Stimulated activated CD4-positive, alpha-beta T cell treated with anti-CD3 and anti-CD28 coated beads, Interleukin-1b, Interleukin-23, amount 100 ng/mL, for 48 hours (primary cell): Measurements from ENCODE around the gene PRKN.

Experiments
- DNase-seq: peaks from one replicate; pipeline ENCODE4 v3.0.0-alpha.2; 2020

The PRKN gene

DNA sequence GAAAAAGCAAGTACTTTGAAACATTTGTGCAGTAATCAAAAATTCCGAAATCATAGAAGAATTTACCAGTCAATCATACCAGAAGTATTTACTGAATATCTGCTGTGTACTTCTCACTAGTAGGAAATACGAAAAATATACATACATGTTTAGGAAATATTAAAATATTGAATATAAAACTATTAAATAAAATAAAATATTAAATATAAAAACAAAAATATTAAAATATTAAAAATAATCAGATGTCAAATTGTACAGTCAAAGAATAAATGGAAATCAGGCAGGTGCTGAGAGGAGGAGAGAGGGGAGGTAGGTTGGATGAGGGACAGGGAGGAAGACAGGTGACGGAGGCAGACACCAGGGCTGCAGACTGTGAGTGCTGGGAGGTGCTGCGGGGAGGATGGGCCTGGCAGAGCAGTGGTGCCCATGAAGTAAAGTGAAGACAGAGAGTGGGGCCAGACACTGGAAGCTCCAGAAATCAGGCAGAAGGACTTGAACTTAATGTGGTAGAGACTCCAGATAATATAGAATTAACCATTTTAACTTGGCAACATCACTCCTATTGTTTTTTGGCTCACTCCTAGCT lies 55.9 kb downstream of the PRKN start:
- DNase-seq = no peak

GRCh38 chr6:162670345-162670744 lies 57.2 kb downstream of the PRKN start:
- DNase-seq = no peak

- DNase-seq = no peak
Measured at GRCh38 chr6:162666246-162666645, 61.3 kb downstream of the PRKN start.

GRCh38 chr6:162653808-162654207 lies 73.8 kb downstream of the PRKN start:
- DNase-seq = no peak

DNA sequence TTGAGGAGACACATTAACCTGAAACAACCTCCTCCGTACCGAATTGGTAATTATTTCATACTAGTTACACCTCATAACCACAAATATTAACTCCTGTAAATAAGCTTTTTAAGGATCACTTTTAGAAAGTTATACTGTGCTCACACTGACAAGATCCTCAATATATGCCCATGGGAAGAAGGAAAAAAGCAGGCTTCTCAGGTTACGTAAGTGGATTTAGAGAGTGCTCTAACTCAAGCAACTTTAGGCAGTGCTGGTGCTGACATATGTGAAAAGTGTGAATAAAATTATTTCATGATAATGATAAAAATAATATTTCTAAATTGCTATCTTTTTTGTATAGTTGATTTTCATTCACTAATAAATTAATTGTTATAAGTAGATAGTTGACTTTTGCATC lies 76.1 kb downstream of the PRKN start:
- no peak for DNase-seq

DNA sequence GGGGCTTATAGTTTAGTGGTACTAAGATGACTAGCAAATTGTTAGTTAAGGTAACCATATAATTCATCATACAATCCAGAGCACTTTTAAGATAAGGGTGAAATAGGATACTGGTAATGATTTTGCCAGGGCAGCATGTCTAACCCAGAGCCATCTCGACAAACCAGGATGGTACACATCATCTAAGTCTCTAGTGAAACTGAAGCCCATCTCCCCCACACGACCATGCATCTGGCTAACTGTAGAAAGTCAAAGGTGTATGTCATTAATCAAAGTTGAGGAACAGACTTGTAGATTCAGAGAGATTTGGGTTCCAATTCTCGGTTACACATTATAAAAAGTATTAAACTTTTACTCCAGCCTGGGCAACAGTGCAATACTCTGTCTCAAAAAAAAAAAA lies 78.3 kb downstream of the PRKN start:
- no peak for DNase-seq

DNA sequence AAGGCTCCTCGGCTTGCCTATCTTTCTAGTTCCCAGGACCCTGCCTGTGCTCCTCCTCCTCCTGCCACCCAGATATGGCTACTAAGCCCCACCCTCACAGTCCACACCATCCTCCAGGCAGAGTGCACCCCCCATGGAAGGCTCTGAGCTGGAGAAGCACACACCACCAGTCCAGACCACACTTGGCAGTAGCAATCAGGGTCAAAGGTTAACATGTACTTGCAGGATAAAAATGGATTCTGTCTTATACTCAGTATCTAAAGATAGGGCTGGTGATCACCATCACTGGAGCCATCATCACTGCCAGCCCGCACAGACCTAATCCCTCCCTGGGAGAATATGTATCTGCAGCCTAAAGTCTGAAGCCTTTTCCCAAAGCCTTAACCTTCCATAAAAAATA lies 83.4 kb downstream of the PRKN start:
- no peak for DNase-seq

GRCh38 chr6:162640756-162641155 lies 86.8 kb downstream of the PRKN start:
- no peak for DNase-seq

DNA sequence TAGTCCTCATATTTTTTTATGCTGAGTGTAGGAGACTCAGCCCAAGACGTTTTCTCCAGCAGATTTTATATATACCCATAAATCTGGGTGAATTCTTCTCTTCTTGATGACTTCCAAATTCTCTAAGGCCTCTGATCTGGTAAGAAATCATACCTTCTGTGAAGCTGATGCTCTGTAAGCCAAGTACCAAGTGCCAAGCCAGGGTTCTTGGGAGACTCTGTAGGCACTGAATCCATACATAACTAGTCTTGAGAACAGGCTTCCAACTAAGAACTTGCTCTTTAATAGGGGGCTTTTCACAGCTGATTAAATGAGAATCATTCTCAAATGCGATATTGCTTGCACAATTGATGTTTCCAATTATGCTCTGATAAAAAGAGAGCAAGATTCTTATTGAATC lies 87.6 kb downstream of the PRKN start:
- DNase-seq = no peak

GRCh38 chr6:162638931-162639574 lies 88.5 kb downstream of the PRKN start:
- no peak for DNase-seq

DNA sequence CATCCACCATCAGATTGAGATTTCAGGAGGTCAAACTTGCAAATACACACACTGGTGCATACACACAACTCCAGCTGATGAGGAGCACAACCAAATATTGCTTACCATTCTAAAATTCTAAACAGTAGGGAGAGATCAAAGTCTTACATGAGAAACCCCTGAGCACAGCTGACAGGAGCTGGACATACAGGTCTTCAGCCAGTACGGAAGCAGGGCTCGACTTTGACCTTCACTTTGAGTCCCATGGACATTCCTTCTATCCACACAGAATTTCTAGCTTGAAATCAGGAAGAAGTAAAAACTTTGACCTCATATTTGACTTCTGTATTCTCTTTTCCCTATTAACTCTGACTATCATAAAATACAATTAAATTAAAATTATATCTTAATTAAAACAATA lies 90.2 kb downstream of the PRKN start:
- DNase-seq = no peak

- DNase-seq = no peak
Measured at GRCh38 chr6:162636167-162636566, 91.4 kb downstream of the PRKN start.

DNA sequence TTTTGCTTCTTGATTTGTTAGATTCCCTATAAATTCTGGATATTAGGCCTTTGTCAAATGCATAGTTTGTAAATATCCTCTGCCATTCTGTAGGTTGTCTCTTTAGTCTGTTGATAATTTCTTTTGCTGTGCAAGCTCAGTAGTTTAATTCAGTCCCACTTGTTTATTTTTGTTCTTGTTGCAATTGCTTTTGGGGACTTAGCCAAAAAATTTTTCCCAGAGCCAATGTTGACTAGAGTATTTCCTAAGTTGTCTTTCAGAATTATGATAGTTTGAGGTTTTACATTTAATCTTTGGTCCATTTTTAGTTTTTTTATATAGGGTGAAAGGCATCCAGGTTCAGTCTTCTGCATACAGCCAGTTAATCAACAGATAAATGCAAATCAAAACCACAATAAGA lies 96.0 kb downstream of the PRKN start:
- DNase-seq = no peak

- DNase-seq = no peak
Measured at GRCh38 chr6:162630069-162630468, 97.5 kb downstream of the PRKN start.

DNA sequence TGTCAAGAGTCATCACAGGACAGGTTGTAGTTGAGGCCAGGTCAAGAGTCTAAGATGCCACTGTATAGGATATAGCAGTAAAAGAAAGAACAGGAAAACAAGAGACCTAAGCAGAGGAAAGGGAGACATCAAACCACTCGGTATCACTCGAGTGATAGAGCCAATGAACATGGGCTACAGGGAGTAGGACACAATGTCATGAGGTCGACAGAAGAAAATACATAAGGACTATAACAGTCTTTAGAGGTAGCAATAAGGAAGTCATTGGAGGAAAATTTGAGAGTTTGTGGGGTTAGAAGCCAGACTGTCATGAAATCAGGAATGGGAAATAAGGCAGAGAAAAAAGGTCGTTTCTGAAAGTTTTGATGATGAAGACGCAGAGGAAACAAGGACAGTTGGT lies 99.7 kb downstream of the PRKN start:
- DNase-seq = no peak

- no peak for DNase-seq
Measured at GRCh38 chr6:162627362-162627761, 100.2 kb downstream of the PRKN start.

DNA sequence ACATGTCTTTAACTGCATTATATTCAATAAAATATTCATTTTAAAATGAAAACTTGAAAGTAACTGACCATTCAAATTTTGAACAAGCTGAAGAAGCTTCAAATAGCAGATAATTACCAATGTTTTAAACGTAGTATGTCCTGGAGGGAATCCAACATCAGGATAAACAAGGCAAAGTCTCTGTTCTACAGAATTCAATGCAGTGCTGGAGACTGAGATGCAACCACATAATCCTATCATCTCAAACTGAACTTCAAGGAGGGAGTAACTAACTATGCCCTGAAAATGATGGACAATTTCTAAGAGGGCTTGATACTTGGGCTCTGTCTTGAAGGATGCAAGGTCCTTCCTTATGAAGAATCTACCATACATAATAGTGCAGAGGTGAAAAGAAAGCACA lies 100.7 kb downstream of the PRKN start:
- DNase-seq = no peak

GRCh38 chr6:162625846-162626540 lies 101.6 kb downstream of the PRKN start:
- no peak for DNase-seq

GRCh38 chr6:162622572-162622971 lies 105.0 kb downstream of the PRKN start:
- DNase-seq = no peak

DNA sequence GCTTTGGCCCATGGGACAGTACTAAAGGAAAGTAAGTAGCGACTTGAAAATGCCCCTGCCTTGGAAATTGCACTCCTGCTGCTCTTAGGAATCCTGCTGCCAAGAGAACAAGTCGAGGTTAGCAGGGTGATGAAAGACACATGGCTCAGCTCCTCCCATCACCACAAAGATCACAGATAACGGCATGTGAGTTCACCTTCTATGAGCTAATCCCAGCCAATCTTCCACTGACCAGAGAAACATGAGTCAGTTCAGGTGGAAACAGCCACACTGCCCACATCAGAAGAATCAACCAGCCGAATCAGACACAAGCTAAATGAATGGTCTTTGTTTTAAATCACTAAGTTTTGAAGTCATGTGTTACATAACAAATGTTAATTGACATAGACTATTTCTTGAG lies 106.3 kb downstream of the PRKN start:
- DNase-seq = peak; percentile 23

DNA sequence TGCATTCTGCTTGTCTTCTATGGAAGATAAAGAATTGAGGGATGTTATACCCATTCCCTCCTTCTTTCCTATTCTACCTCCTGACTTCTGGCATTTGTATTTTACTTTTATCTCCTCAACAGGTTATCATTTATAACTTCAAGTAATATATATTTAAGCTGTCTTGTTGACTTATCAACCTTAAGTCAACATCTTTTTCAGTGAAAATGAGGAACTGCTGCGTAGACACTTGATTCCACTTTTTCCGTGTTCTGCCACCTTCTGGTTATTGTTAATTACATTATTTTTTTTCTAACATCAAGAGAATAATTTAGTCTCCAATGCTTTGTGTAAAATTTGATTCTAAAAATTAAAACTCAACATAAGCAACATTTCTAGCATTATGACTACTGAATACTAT lies 107.5 kb downstream of the PRKN start:
- no peak for DNase-seq

GRCh38 chr6:162618448-162619002 lies 109.0 kb downstream of the PRKN start:
- DNase-seq = no peak

GRCh38 chr6:162615016-162615705 lies 112.4 kb downstream of the PRKN start:
- no peak for DNase-seq

- no peak for DNase-seq
Measured at GRCh38 chr6:162613310-162613709, 114.3 kb downstream of the PRKN start.
